ENCODE data around the gene ERC2. TPM values are rescaled to one million over a fixed set of nuclear protein-coding genes. Genes with fewer than 3 reads are reported as not detected.

ERC2 gene
- total and polyA plus RNA-seq, 9 donors, result 1.2 to 9.4 (median 5.4) TPM

GRCh38 chr3:56005196-56005805 is 463.0 kb downstream of the ERC2 start:
- intact Hi-C loops (cut with DNase I), result no loop called here
- Histone ChIP-seq H3K36me3 (no peaks in the 10 kb centered on the region), H3K4me1 (ENCODE audit: insufficient read depth) (peaks cover 6% of the 10 kb centered on the region), H3K9me3 (no peaks in the 10 kb centered on the region), H3K27ac (no peak overlapping the region), H3K4me3 (no peak overlapping the region), H3K27me3 (no peaks in the 10 kb centered on the region)
- no peak for DNase-seq
- WGBS, 3 donors, result 84 to 90% (median 88%) methylated on average over 6 of the region's 6 CpGs
- TF ChIP-seq CTCF (IDR thresholded peaks at IDR 0.05) (no peak), EP300 (IDR thresholded peaks at IDR 0.05) (no peak), POLR2A (IDR thresholded peaks at IDR 0.05) (no peak)

GRCh38 chr3:56003129-56003528 is 465.1 kb downstream of the ERC2 start:
- Histone ChIP-seq H3K4me3 (no peak overlapping the region), H3K27me3 (no peaks in the 10 kb centered on the region), H3K36me3 (no peaks in the 10 kb centered on the region), H3K4me1 (ENCODE audit: insufficient read depth) (peaks cover 7% of the 10 kb centered on the region), H3K9me3 (no peaks in the 10 kb centered on the region), H3K27ac (no peak overlapping the region)
- intact Hi-C loops (cut with DNase I), result no loop called here
- no peak for TF ChIP-seq EP300 (IDR thresholded peaks at IDR 0.05)
- no peak for TF ChIP-seq POLR2A (IDR thresholded peaks at IDR 0.05)
- 8 to 19% (median 18%) methylated on average over 3 of the region's 3 CpGs for WGBS, 3 donors
- no peak for DNase-seq

GRCh38 chr3:56001991-56002390 is 466.3 kb downstream of the ERC2 start:
- Histone ChIP-seq H3K9me3 (no peaks in the 10 kb centered on the region), H3K36me3 (no peaks in the 10 kb centered on the region), H3K27me3 (no peaks in the 10 kb centered on the region), H3K4me3 (no peak overlapping the region), H3K27ac (no peak overlapping the region), H3K4me1 (ENCODE audit: insufficient read depth) (peaks cover 7% of the 10 kb centered on the region)
- TF ChIP-seq CTCF (IDR thresholded peaks at IDR 0.05), result no peak
- TF ChIP-seq POLR2A (IDR thresholded peaks at IDR 0.05), result no peak
- TF ChIP-seq EP300 (IDR thresholded peaks at IDR 0.05), result no peak
- no peak for DNase-seq
- intact Hi-C loops (cut with DNase I), result no loop called here

- intact Hi-C loops (cut with DNase I), result no loop called here
- H3K4me1 ChIP-seq (ENCODE audit: insufficient read depth), result peaks cover 7% of the 10 kb centered on the region
These were observed 466.7 kb downstream of the ERC2 start for GRCh38 chr3:56001537-56001936.

More at GRCh38 chr3:56001537-56001936, 466.7 kb downstream of the ERC2 start:
- H3K4me3 ChIP-seq, result no peak overlapping the region
- no peaks in the 10 kb centered on the region for H3K9me3 ChIP-seq
- H3K27me3 ChIP-seq, result no peaks in the 10 kb centered on the region
- 46 to 51% (median 49%) methylated on average over 4 of the region's 4 CpGs for WGBS, 3 donors
- TF ChIP-seq POLR2A (IDR thresholded peaks at IDR 0.05) (no peak), CTCF (IDR thresholded peaks at IDR 0.05) (no peak), EP300 (IDR thresholded peaks at IDR 0.05) (no peak)
- no peaks in the 10 kb centered on the region for H3K36me3 ChIP-seq
- H3K27ac ChIP-seq, result no peak overlapping the region
- no peak for DNase-seq

All from ovary (tissue), 9 donors.